ENCODE measurements around the gene MAP2K4.

MAP2K4 gene

GRCh38 chr17:12114686-12115418 lies 94.2 kb downstream of the MAP2K4 start:
- POLR2A ChIA-PET = no interaction called here
- H3K27ac ChIP-seq (ENCODE audit: extremely low read depth, low read depth, low read length) = no peak overlapping the region
- no peak overlapping the region for H3K4me3 ChIP-seq (ENCODE audit: low read depth, low read length)
- no peaks in the 10 kb centered on the region for H3K4me1 ChIP-seq (ENCODE audit: control insufficient read depth, insufficient read depth, low read length)
- H3K36me3 ChIP-seq (ENCODE audit: control insufficient read depth in 2 of 2, insufficient read depth in 1 of 2, low read length in 2 of 2) = peaks cover 38 to 66% of the 10 kb centered on the region in 2 experiments
- CTCF ChIA-PET = no interaction called here
- no peak for TF ChIP-seq ZNF555 (tag by site-specific recombination; conservative IDR thresholded peaks at IDR 0.05)
- no peak for TF ChIP-seq ZNF514 (tag by site-specific recombination; IDR thresholded peaks at IDR 0.05)
- no peak for TF ChIP-seq ZNF830 (tag by site-specific recombination; IDR thresholded peaks at IDR 0.05; ENCODE audit: low read depth)
- TF ChIP-seq ZNF184 (tag by site-specific recombination; IDR thresholded peaks at IDR 0.05) = no peak
- TF ChIP-seq ZNF48 (tag by site-specific recombination; IDR thresholded peaks at IDR 0.05) = no peak
- TF ChIP-seq ZNF629 (tag by site-specific recombination; IDR thresholded peaks at IDR 0.05) = no peak
- TF ChIP-seq SP3 (tag by site-specific recombination; IDR thresholded peaks at IDR 0.05) = no peak
- TF ChIP-seq HIC1 (tag by site-specific recombination; IDR thresholded peaks at IDR 0.05) = no peak
- TF ChIP-seq, protein P1, sequence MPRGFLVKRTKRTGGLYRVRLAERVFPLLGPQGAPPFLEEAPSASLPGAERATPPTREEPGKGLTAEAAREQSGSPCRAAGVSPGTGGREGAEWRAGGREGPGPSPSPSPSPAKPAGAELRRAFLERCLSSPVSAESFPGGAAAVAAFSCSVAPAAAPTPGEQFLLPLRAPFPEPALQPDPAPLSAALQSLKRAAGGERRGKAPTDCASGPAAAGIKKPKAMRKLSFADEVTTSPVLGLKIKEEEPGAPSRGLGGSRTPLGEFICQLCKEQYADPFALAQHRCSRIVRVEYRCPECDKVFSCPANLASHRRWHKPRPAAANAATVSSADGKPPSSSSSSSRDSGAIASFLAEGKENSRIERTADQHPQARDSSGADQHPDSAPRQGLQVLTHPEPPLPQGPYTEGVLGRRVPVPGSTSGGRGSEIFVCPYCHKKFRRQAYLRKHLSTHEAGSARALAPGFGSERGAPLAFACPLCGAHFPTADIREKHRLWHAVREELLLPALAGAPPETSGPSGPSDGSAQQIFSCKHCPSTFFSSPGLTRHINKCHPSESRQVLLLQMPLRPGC (tag by site-specific recombination; IDR thresholded peaks at IDR 0.05) = no peak
- TF ChIP-seq, protein P2, sequence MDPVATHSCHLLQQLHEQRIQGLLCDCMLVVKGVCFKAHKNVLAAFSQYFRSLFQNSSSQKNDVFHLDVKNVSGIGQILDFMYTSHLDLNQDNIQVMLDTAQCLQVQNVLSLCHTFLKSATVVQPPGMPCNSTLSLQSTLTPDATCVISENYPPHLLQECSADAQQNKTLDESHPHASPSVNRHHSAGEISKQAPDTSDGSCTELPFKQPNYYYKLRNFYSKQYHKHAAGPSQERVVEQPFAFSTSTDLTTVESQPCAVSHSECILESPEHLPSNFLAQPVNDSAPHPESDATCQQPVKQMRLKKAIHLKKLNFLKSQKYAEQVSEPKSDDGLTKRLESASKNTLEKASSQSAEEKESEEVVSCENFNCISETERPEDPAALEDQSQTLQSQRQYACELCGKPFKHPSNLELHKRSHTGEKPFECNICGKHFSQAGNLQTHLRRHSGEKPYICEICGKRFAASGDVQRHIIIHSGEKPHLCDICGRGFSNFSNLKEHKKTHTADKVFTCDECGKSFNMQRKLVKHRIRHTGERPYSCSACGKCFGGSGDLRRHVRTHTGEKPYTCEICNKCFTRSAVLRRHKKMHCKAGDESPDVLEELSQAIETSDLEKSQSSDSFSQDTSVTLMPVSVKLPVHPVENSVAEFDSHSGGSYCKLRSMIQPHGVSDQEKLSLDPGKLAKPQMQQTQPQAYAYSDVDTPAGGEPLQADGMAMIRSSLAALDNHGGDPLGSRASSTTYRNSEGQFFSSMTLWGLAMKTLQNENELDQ (tag by site-specific recombination; IDR thresholded peaks at IDR 0.05; ENCODE audit: low read depth) = no peak
- no peak for TF ChIP-seq ZBTB8A (tag by site-specific recombination; IDR thresholded peaks at IDR 0.05)
- no peak for TF ChIP-seq ZNF311 (tag by site-specific recombination; IDR thresholded peaks at IDR 0.05; ENCODE audit: borderline replicate concordance)
- no peak for TF ChIP-seq ZNF580 (tag by site-specific recombination; IDR thresholded peaks at IDR 0.05)
- TF ChIP-seq ZNF596 (tag by site-specific recombination; IDR thresholded peaks at IDR 0.05) = no peak
- no peak for TF ChIP-seq ZNF157 (tag by site-specific recombination; IDR thresholded peaks at IDR 0.05)
- no peak for TF ChIP-seq ZBTB10 (tag by site-specific recombination; IDR thresholded peaks at IDR 0.05)
- no peak for TF ChIP-seq ZNF837 (tag by site-specific recombination; IDR thresholded peaks at IDR 0.05)
- TF ChIP-seq, protein P3, sequence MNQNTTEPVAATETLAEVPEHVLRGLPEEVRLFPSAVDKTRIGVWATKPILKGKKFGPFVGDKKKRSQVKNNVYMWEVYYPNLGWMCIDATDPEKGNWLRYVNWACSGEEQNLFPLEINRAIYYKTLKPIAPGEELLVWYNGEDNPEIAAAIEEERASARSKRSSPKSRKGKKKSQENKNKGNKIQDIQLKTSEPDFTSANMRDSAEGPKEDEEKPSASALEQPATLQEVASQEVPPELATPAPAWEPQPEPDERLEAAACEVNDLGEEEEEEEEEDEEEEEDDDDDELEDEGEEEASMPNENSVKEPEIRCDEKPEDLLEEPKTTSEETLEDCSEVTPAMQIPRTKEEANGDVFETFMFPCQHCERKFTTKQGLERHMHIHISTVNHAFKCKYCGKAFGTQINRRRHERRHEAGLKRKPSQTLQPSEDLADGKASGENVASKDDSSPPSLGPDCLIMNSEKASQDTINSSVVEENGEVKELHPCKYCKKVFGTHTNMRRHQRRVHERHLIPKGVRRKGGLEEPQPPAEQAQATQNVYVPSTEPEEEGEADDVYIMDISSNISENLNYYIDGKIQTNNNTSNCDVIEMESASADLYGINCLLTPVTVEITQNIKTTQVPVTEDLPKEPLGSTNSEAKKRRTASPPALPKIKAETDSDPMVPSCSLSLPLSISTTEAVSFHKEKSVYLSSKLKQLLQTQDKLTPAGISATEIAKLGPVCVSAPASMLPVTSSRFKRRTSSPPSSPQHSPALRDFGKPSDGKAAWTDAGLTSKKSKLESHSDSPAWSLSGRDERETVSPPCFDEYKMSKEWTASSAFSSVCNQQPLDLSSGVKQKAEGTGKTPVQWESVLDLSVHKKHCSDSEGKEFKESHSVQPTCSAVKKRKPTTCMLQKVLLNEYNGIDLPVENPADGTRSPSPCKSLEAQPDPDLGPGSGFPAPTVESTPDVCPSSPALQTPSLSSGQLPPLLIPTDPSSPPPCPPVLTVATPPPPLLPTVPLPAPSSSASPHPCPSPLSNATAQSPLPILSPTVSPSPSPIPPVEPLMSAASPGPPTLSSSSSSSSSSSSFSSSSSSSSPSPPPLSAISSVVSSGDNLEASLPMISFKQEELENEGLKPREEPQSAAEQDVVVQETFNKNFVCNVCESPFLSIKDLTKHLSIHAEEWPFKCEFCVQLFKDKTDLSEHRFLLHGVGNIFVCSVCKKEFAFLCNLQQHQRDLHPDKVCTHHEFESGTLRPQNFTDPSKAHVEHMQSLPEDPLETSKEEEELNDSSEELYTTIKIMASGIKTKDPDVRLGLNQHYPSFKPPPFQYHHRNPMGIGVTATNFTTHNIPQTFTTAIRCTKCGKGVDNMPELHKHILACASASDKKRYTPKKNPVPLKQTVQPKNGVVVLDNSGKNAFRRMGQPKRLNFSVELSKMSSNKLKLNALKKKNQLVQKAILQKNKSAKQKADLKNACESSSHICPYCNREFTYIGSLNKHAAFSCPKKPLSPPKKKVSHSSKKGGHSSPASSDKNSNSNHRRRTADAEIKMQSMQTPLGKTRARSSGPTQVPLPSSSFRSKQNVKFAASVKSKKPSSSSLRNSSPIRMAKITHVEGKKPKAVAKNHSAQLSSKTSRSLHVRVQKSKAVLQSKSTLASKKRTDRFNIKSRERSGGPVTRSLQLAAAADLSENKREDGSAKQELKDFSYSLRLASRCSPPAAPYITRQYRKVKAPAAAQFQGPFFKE (tag by site-specific recombination; IDR thresholded peaks at IDR 0.05; ENCODE audit: borderline replicate concordance) = no peak
- TF ChIP-seq ZNF132 (tag by site-specific recombination; IDR thresholded peaks at IDR 0.05; ENCODE audit: borderline replicate concordance) = no peak
- TF ChIP-seq RBAK (tag by site-specific recombination; IDR thresholded peaks at IDR 0.05) = no peak
- H3K9me3 ChIP-seq (ENCODE audit: control insufficient read depth, insufficient read depth, low read depth, low read length) = no peaks in the 10 kb centered on the region
